Peyer's patch (tissue), 4 donors: ENCODE measurements around the gene ARHGAP18. TPM values are rescaled to one million over a fixed set of nuclear protein-coding genes. Genes with fewer than 3 reads are reported as not detected.
A peak's percentile ranks its signal among the peaks of the same experiment; 100 is the strongest.

ENCODE experiments used
- DNase-seq, 3 donors: peaks; one replicate each; pipeline ENCODE4 v3.0.0-alpha.2; 2017 to 2019
- H3K27ac ChIP-seq, 4 donors: fragments of 200-600 bp; sonication (generic); one replicate each; pipeline ENCODE4 v1.5.1; 2016 to 2019
- H3K27me3 ChIP-seq, 2 donors: fragments of 200-600 bp; sonication (generic); one replicate each; pipeline ENCODE4 v1.5.1; 2019
- H3K36me3 ChIP-seq, 3 donors: fragments of 200-600 bp; sonication (generic); one replicate each; pipeline ENCODE4 v1.5.1; 2016 to 2019
- H3K4me1 ChIP-seq, 4 donors: fragments of 200-600 bp; sonication (generic); one replicate each; pipeline ENCODE4 v1.5.1; 2016 to 2019
- H3K4me3 ChIP-seq, 4 donors: fragments of 200-600 bp; sonication (generic); 1 replicate in 3 of 4; 2 replicates in 1 of 4; pipeline ENCODE4 v1.5.1; 2016 to 2019; ENCODE audit warnings: mild to moderate bottlenecking in 1 of 4
- H3K9me3 ChIP-seq, 4 donors: fragments of 200-600 bp; sonication (generic); one replicate each; pipeline ENCODE4 v1.5.1; 2016 to 2019; ENCODE audit warnings: mild to moderate bottlenecking in 1 of 4
- CTCF ChIP-seq, 6 experiments: fragments of 450-650 bp in 4 of 6; fragments of 200-600 bp in 2 of 6; sonication (generic) in 1 of 6; IDR thresholded peaks; one replicate each; pipeline ENCODE4 v1.5.1; 2017 to 2019; ENCODE audit warnings: antibody characterized with exemption in 6 of 6, mild to moderate bottlenecking in 3 of 6, moderate library complexity in 1 of 6
- POLR2A ChIP-seq, 2 donors: fragments of 450-650 bp; IDR thresholded peaks; one replicate each; pipeline ENCODE4 v1.5.1; 2017; ENCODE audit warnings: antibody characterized with exemption in 2 of 2, mild to moderate bottlenecking in 2 of 2, moderate library complexity in 2 of 2
- total RNA-seq, 4 donors: library from RNA; depleted of rRNA; stranded (reverse); fragments of >200 nt; gene quantifications; one replicate each; pipeline ENCODE4 v1.1.0, GENCODE V29; 2016

ARHGAP18 gene
- total RNA-seq, 4 donors from 2014 or later: 26.1 to 45.4 (median 33.5) TPM

GRCh38 chr6:129623008-129623732 lies 86.8 kb downstream of the ARHGAP18 start:
- H3K27me3 ChIP-seq: no peaks in the 10 kb centered on the region
- no peaks in the 10 kb centered on the region for H3K4me1 ChIP-seq
- no peak for DNase-seq
- no peaks in the 10 kb centered on the region for H3K9me3 ChIP-seq
- no peaks in the 10 kb centered on the region for H3K36me3 ChIP-seq
- H3K27ac ChIP-seq: no peak overlapping the region
- H3K4me3 ChIP-seq: no peak overlapping the region
- no peak for TF ChIP-seq POLR2A (IDR thresholded peaks at IDR 0.05)
- no peak for TF ChIP-seq CTCF (IDR thresholded peaks at IDR 0.05)

GRCh38 chr6:129621252-129621651 lies 88.7 kb downstream of the ARHGAP18 start:
- peaks cover 0 to 13% (median 0%) of the 10 kb centered on the region in 3 donors for H3K36me3 ChIP-seq

GRCh38 chr6:129620234-129620610 lies 89.8 kb downstream of the ARHGAP18 start:
- H3K27ac ChIP-seq: no peak overlapping the region
- H3K4me3 ChIP-seq: no peak overlapping the region
- no peak for DNase-seq
- H3K4me1 ChIP-seq: no peaks in the 10 kb centered on the region
- no peaks in the 10 kb centered on the region for H3K27me3 ChIP-seq
- H3K9me3 ChIP-seq: no peaks in the 10 kb centered on the region
- H3K36me3 ChIP-seq: peaks cover 0 to 18% (median 0%) of the 10 kb centered on the region in 3 donors
- TF ChIP-seq POLR2A (IDR thresholded peaks at IDR 0.05): no peak
- no peak for TF ChIP-seq CTCF (IDR thresholded peaks at IDR 0.05)

More at GRCh38 chr6:129621252-129621651, 88.7 kb downstream of the ARHGAP18 start:
- no peak overlapping the region for H3K27ac ChIP-seq
- no peaks in the 10 kb centered on the region for H3K9me3 ChIP-seq
- no peaks in the 10 kb centered on the region for H3K4me1 ChIP-seq
- DNase-seq: peak in 2 of 3 donors; percentile 49 to 75
- H3K27me3 ChIP-seq: no peaks in the 10 kb centered on the region
- TF ChIP-seq POLR2A (IDR thresholded peaks at IDR 0.05) (no peak), CTCF (IDR thresholded peaks at IDR 0.05) (peak in 4 of 6 experiments; percentile 18 to 50 (median 46))
- no peak overlapping the region for H3K4me3 ChIP-seq

GRCh38 chr6:129619579-129620233 lies 90.3 kb downstream of the ARHGAP18 start:
- TF ChIP-seq POLR2A (IDR thresholded peaks at IDR 0.05) (no peak), CTCF (IDR thresholded peaks at IDR 0.05) (no peak)
- Histone ChIP-seq H3K27ac (no peak overlapping the region), H3K27me3 (no peaks in the 10 kb centered on the region), H3K36me3 (peaks cover 0 to 23% (median 0%) of the 10 kb centered on the region in 3 donors), H3K4me1 (no peaks in the 10 kb centered on the region), H3K9me3 (no peaks in the 10 kb centered on the region), H3K4me3 (no peak overlapping the region)
- DNase-seq: no peak

- TF ChIP-seq POLR2A (IDR thresholded peaks at IDR 0.05) (no peak), CTCF (IDR thresholded peaks at IDR 0.05) (no peak)
- no peak for DNase-seq
- no peaks in the 10 kb centered on the region for H3K27me3 ChIP-seq
- H3K4me3 ChIP-seq: no peak overlapping the region
- no peak overlapping the region for H3K27ac ChIP-seq
- H3K4me1 ChIP-seq: no peaks in the 10 kb centered on the region
- H3K36me3 ChIP-seq: peaks cover 0 to 27% (median 0%) of the 10 kb centered on the region in 3 donors
- H3K9me3 ChIP-seq: no peaks in the 10 kb centered on the region
These were observed 92.0 kb downstream of the ARHGAP18 start for GRCh38 chr6:129617986-129618385.
